Measurements from ENCODE around the gene TNF.

The TNF gene

GRCh38 chr6:31626952-31627351 is 51.6 kb downstream of the TNF start:
- DNase-seq (ENCODE audit: low read depth, low spot score) = no peak

- no peak for DNase-seq (ENCODE audit: low read depth, low spot score)
Observed at GRCh38 chr6:31627690-31628287, 52.4 kb downstream of the TNF start.

All from smooth muscle cell of the brain vasculature (primary cell).